ENCODE data around the gene ATAD3C.
"Not testable (repeated sequence)": the region's sequence is repeated elsewhere in the genome, so short reads cannot be mapped to it uniquely, and the experiment has no call there.

Gene ATAD3C

GRCh38 chr1:1432951-1433803, 16.3 kb upstream of the ATAD3C start:
- no peak for DNase-seq

- DNase-seq, result no peak
Observed at GRCh38 chr1:1433804-1434130, 15.7 kb upstream of the ATAD3C start.

DNA sequence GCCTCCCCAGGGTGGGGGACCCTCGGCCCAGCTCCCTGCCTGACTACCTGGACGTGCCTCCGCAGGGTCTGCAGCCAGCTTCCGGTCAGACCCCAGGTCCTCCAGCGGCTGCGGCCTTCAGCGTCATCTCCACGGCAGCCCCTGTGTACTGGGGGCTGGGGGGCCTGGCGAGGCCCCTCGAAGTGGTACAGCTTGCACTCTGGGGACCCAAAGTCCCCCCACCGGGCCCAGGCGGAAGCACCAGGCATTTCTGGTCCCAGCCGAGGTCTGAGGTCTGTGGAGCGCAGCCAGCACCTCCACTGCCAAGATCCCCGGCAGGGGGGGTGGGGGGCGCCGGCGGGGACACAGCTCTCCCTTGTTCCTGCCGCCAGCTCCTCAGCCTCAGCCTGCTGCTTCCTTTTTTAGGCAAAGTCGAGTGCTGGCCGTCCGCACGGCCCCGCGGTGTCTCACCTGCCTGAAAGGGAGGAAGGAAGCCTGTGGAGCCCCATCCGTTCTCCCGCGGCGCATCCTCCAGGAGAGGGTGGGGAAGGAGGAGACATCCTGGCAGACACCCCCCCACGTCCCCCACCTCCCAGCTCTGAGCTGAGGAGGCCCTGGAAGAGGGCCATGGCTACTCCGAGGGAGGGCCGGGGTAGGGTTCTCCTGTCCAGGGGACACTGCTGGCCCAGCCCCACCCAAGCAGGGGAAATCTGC, 15.2 kb upstream of the ATAD3C start:
- DNase-seq, result no peak

- no peak for DNase-seq
Observed at GRCh38 chr1:1434824-1435105, 14.7 kb upstream of the ATAD3C start.

- no peak for DNase-seq
Observed at GRCh38 chr1:1435106-1435903, 14.2 kb upstream of the ATAD3C start, which contains the start of gene VWA1. TSS of gene VWA1 (plus strand) at chr1:1435690. CDS start at chr1:1435749, 59 bp downstream.

DNA sequence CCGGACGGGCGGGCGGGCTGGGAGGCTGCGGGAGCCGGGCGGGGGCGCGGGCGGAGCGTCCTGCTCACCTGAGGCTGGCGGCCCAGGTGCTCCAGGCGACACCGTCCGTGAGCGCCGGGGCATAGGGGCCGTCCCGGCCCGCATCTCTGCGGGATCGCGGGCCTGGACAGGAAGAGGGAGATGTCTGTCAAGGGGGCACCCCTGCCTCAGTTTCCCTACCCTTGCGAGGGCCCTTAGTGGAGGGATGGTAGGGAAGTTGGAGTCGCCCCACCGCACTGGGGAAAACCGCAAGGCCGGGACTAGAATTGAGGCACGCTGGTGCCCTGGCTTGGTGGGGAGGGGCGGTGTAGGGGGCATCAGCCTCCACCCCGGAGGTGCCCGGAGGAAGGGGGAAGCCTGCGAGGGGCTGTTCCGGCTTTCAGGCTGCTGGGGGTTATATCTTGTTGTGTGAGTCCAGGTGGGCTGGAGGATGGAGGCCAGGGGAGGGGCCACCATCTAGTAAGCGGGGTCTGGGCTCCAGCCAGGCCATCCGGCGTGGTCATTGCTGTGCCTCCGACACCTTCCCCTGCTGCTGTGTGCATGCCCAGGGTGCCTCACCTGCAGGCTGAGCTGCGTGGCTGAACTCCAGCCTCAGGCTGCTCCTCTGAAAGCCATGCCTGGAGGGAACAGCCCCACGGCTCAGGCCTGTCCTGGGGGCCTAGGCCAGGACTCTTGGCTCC, 13.4 kb upstream of the ATAD3C start:
- DNase-seq, result no peak

GRCh38 chr1:1436630-1437032, 12.9 kb upstream of the ATAD3C start:
- no peak for DNase-seq

- DNase-seq, result no peak
Observed at GRCh38 chr1:1437033-1437903, 12.2 kb upstream of the ATAD3C start.

- DNase-seq, result no peak
Observed at GRCh38 chr1:1437904-1438376, 11.5 kb upstream of the ATAD3C start.

DNA sequence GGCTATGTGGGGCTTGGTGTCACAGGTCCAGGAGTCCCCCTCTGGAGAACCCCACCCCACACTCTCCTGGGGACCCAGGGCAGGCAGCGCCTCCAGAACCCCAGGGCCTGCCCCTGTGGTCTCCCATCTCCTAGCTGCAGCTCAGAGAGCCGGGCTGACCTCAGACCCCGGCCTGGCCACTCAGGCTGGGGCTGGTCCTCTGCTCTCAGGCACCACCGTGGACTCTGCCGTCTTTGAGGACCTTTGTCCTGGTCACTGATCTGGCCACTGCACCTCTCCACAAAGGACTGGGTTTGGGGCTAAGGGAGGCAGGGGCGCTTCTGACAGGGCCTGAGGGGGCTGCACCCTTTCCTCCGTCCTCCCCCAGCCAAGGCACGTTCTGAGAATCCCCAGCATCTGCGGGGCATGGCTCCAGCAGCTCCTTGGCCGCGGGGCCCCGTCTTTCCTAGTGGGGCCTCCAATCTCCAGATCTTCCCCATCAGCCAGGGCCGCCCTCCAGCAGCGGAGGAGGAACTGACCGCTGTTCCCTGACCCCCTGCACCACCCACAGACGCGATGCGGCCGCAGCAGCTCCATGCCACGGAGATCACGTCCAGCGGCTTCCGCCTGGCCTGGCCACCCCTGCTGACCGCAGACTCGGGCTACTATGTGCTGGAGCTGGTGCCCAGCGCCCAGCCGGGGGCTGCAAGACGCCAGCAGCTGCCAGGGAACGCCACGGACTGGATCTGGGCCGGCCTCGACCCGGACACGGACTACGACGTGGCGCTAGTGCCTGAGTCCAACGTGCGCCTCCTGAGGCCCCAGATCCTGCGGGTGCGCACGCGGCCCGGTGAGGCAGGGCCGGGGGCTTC, 10.7 kb upstream of the ATAD3C start:
- DNase-seq, result no peak

GRCh38 chr1:1439546-1440261, 9.8 kb upstream of the ATAD3C start:
- no peak for DNase-seq

DNA sequence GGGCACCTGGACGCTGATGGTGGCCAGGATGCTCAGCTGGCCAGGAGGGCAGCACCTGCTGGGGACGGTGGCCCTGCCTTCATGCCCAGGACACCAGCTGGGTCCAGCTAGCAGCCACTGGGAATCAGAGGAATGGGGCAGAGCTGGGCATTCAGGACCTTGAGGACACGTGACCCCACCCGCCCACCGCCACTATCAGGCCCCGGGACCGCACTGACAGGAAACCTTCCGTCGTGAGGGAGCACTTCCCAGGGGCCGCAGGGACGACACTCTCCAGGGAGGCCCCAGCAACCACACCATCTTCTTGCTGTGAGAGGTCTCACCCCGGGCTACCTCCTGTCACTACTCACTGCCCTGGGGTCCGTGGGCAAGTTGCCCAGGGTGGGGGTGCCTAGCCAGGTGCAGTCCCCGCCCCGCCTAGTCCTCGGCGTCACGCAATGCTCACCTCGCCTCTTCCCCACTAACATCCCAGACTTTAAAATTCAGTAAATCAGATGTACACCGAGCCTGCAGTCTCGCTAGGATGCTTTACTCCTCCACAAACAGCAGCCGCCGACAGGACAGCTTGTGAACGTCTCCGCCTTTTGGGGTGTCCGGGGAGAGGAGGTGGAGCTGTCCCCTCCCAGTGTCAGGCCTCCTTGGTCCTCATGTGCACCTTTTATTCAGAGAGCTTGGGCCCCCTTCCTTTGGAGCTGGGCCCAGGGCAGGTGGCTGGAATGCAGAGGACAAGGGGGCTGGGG, 9.1 kb upstream of the ATAD3C start:
- DNase-seq, result no peak

GRCh38 chr1:1441002-1441888, 8.2 kb upstream of the ATAD3C start:
- DNase-seq, result no peak

DNA sequence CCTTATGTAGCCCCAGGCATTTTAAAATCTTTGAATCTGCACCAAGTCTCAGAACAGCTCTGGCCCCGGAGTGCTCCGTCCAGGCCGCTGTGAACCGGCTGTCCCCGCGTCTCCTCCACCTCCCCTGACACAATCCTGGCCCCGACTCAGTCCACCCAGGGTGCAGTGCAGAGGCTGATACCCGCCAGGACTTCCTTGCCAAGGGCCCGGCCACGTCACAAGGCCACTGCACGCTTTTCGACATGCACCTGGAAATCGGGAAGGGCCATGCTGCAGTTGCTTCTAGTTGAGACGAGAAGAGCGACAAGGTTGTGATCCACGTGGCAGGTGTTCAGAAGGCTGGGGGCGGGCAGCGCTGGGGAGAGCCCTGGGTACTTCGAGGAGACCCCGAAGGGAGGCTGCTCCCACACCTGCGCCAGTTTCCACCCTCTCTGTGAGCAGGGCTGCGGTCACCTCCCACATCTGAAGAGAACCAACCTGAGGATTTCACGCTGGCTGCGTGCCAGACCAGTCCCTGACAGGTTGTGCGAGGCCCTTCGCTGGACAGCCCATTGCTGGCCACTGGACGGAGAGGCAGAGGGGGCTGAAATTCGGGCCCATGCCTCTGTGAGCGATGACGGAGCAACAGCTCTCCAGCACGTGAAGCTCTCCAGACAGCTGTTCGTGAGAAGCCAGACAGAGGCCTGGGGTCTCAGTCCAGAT, 7.3 kb upstream of the ATAD3C start:
- no peak for DNase-seq

- not testable (repeated sequence) for DNase-seq
Observed at GRCh38 chr1:1446631-1447030, 2.9 kb upstream of the ATAD3C start.

DNA sequence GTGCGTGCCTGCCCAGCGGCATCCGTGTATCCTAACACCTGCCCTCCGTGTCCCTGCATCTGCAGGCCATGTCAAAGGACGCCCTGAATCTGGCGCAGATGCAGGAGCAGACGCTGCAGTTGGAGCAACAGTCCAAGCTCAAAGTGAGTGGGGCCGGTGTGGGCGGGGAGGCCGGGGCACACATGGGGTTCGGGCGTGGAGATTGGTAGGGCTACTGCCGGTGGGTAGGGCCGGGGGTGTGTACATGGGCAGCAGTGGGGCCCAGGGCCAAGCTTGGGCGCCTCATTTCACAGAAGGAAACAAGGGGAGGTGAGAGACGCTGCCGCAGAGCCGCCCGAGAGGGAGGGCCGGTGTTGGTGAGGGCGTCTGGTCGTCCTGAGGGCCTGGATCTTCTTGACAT, 1.1 kb downstream of the ATAD3C start:
- not testable (repeated sequence) for DNase-seq

DNA sequence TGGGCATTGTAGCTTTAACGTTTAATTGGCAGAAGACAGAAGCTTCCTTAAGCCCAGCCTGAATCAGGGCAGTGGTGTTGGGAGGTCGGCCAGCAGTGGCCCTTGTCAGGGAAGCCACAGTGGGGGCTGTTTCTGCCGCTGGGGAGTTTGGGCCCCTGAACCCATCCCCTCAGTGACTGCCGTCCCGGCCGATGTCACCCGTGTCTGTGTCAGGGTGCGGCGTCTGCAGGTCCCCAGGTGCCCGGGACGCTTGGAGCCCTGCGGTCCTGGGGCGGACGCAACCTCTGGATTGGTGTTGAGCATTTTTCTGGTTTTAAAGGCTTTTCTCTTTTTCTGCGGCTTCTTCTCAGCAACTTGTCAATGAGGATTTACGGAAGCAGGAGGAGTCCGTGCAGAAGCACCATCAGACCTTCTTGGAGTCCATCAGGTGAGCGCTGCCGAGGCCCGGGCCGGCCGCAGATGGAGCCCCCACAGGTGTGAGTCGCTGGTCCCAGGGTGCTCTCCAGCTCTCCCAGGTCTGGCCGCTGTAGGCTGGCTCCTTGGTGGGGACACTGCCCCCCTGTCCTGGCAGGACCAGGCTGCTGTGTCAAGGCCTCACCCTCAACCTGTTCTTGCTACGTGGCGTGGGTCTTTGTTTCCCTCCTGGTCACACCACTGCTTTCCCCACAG, 2.3 kb downstream of the ATAD3C start:
- DNase-seq, result no peak

Measured in DMS79 (cell line).